HG03565 (cell line): ENCODE results near the gene HDAC5.

ENCODE experiments used
- ATAC-seq: cut with Tn5 transposase; IDR thresholded peaks from one replicate; pipeline ENCODE4 v1.9.1; 2021; ENCODE audit warnings: mild to moderate bottlenecking, moderate library complexity; ENCODE audit not compliant: unreplicated experiment

Gene HDAC5

DNA sequence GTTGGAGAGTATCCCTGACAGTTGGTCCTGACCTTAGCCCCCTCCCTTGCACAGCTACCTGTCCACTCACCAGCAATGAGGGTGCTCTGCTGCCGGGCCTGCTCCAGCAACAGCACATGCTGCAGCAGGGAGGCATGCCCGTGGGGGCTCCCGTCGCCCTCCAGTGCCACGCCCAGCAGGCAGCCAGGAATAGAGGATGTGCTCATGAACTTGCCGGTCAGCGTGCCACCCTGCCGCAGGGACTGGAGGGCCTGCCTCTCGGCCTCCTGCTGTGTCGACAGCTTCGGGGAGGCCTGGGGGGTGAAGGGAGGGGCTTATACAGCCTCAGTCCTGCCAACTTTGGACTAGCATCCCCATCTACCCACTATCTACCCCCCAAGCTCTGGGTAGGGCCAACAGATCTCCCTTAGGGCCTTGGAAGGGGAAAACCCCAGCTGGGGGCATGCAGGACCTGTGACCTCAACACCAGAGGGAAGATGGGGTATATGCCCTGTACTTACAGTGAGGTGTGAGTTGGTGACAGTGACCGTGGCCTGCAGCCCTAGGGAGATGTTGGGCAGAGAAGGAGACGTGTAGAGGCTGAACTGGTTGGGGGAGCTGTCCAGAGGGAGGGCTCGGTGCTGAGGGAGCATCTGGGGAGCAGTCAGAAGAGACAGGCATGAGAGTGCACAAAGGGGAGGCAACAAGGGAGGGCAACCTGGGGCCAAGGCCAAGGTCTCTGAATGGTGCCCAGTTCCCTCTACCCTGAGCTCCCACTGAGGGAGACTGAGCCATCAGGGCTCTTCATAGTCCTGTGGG is 32.0 kb downstream of the HDAC5 start:
- no peak for ATAC-seq

DNA sequence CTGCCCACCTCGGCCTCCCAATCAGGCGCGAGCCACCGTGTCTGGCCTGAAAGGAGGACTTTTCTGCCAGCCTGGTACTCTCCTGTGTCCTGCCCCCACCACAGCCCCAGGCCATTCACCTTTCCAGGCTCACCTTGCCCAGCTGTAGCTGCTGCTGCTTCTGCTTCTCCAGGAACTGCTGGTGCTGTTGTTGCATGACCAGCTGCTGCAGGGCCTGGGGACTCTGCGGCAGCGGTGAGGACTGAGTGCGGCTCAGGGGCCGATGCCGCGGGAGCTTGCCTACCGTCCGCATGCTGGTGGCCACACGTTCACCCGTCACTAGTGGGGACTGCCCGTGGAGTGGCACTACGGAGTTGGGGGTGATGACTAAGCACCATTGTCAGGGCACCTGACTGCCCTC is 35.2 kb downstream of the HDAC5 start:
- no peak for ATAC-seq

GRCh38 chr17:44087319-44087718 is 36.1 kb downstream of the HDAC5 start:
- ATAC-seq: no peak

DNA sequence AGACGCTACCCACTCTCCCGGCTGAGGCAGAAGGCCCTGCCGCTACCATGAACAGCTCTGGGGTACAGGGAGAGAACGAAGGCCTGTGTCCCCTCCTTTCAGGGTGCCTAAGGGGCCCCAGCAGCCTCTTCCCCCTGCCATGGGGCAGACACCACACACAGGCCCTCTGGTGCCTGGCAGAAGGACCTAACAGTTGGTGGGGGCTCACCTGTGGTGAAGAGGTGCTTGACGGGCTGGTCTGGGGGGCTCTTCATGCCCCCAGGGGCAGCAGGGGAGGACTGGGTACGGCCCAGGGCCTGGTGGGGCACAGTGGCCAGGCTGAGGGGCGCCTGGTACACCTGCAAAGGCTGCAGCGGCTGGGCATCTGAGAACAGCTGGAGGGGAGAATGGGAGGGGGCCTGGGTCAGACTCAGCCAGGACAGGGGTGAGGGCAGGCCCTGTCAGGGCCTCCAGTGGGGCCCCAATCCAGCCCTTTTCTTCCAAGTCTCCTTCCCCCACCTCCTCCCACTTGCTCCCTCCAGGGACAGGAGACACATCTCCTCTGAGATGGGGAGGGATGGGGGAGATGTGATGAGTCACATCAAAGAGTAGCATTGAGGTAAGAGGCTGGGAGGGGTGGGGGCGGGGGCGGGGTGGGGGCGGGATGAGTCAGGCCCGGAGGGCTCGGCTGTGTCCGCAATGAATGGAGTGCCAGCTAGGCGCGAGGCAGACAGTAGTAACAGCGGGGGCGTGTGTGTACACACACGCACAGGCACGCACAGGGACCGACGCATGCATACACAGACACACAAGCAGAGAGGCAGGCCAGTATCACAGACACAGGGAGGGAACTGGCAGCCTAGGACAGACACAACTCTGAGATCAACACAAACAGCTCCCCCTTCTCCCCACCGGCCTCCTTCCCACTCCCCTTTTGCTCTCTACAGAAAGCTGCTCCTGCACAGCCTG is 36.8 kb downstream of the HDAC5 start:
- ATAC-seq: no peak

GRCh38 chr17:44085908-44086307 is 37.5 kb downstream of the HDAC5 start:
- ATAC-seq: no peak

- no peak for ATAC-seq
Measured at GRCh38 chr17:44084921-44085320, 38.5 kb downstream of the HDAC5 start.

GRCh38 chr17:44084131-44084538 is 39.3 kb downstream of the HDAC5 start:
- no peak for ATAC-seq

- ATAC-seq: no peak
Measured at GRCh38 chr17:44083250-44083849, 40.1 kb downstream of the HDAC5 start.

DNA sequence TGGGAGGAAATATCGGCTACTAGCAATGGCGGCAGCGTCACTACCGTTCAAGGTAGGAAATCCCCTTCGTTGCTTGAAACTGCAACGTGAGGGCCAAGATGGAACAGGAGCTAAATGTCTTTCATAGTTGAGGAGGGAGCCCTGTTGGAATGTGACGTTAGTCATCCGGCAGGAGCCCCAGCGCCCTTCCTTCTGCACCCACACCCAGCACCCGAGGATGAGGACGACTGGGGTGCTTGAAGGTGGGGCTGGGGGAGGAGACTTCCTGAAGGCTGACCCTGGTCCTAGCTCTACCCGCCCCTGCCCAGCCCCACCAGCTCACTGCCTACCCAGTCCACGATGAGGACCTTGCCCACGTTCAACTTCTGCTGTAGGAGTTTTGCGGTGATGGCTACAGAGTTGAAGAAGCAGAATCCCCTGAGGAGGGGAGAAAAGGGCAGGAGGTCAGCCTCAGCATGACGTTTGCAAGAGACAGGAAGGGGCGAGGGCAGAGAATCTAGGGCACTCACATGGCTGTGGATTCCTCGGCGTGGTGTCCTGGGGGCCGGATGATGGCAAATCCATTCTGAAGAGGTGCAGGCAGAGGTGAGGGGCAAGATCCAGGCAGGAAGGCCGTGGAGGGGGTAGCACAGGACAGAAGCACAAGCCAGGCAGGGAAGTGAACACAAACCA is 41.0 kb downstream of the HDAC5 start:
- ATAC-seq: no peak

DNA sequence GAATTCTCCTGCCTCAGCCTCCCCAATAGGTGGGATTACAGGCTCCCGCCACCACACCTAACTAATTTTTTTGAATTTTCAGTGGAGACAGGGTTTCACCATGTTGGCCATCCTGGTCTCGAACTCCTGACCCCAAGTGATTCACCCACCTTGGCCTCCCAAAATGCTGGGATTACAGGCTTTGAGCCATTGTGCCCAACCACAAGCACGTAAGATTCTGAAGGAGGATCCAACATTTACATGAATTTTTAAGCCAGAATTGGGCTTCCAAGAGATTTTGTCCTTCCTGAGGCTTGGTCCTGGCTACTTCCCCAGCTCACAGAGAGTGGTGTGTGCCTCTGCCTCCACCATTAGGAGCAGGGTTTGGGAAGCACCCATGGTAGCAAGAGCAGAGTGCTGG is 41.8 kb downstream of the HDAC5 start:
- ATAC-seq: no peak

DNA sequence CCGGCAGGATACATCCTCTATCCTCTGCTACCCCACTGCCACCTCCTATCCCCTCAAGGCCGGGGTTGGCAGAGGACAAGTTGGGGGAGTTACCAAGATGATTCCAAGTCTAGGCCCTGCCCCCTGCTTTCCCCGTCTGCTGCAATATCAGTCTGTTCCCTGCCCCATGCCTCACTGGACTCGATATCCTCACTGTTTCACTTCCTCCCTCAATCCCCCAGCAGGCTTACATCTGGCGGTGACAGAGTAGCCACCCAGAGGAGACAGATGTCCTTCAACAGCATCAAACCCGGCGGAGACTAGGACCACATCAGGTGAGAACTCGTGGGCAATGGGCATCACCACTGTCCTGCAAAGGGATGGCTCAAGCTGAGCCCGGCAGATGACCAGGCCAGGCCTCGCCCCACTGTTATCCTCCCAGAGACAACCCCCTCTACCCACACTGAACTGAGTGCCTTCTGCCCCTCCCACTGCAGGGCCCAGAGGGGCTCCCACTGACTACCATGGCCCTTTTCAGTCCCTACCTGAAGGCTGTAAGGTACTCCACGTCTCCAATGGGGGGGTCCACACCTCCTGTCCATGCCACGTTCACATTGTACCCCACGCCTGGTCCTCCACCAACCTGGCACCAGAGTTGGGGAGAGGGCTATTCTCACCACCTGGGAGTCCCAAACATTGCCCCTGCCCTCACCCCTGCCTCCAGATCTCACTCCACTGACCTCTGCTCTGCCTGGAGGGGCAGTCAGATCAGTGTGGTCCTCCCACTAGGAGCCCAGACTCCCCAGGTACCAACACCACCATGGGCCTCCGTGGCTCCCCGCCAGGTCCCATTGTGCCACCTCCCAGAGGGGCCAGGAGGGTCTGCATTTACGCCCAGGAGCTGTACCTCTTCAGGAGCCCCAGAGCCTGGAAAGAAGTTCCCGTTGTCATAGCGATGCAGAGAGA is 43.3 kb downstream of the HDAC5 start:
- no peak for ATAC-seq

GRCh38 chr17:44078412-44078811 is 45.0 kb downstream of the HDAC5 start:
- ATAC-seq: no peak

- ATAC-seq: no peak
Measured at GRCh38 chr17:44077595-44077909, 45.9 kb downstream of the HDAC5 start.

DNA sequence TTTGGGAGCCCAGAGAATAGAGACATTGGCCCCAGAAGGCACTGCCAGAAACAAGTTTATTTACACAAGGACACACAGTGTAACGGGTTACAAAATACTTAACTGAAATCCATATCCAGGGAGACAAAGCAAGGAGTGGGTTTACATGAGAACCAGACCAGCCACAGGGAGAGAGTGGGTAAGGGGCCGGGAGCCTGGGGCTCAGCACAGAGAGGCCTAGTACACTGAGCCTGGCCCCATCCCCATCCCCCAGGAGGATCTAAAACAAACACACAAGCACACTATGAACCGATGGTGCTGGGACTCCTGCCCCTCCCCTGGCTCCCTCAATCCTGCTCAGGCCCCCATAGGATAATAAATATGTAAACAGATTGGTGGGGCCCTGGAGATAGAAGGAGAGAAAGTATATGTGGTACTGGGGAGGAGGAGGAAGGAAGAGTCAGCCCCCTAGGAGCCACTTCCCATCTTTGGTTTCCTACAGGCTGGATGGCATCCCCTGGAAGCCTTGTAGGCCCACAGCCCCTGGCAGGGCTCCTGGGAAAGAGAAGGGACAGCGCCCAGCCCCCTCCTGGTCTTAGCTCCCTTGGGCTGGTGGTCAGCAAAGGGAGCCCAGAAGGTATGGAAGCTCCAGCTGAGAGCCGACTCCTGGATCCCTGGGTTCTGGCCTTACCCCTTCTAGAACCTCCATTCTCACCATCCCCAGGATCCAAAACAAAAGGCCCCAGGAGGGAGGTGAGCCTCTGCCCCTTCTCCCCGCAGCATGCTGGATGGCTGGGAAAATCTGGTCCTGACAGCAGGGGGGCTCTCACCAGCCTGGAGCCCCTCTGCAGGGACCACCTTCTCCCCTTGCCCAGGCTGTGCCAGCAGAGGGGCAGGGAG is 46.5 kb downstream of the HDAC5 start:
- ATAC-seq: no peak

GRCh38 chr17:44075598-44076293 is 47.7 kb downstream of the HDAC5 start:
- no peak for ATAC-seq

GRCh38 chr17:44074911-44075285 is 48.5 kb downstream of the HDAC5 start:
- ATAC-seq: no peak

- ATAC-seq: no peak
Measured at GRCh38 chr17:44074231-44074910, 49.1 kb downstream of the HDAC5 start.

- no peak for ATAC-seq
Measured at GRCh38 chr17:44071772-44072171, 51.7 kb downstream of the HDAC5 start.
